Left ventricle myocardium inferior (tissue), 1 donor: ENCODE results near the gene CCHCR1. TPM values are rescaled to one million over a fixed set of nuclear protein-coding genes. Genes with fewer than 3 reads are reported as not detected.
"Not testable (repeated sequence)": the region's sequence is repeated elsewhere in the genome, so short reads cannot be mapped to it uniquely, and the experiment has no call there.

Source experiments
- DNase-seq: peaks from one replicate; pipeline ENCODE4 v3.0.0-alpha.2; 2020
- H3K27ac ChIP-seq: fragments of 200-600 bp; replicated peaks from 2 replicates; pipeline ENCODE4 v1.8.0; 2021
- H3K27me3 ChIP-seq: fragments of 200-600 bp; 2 replicates; pipeline ENCODE4 v1.8.0; 2021; ENCODE audit warnings: low read depth
- H3K36me3 ChIP-seq: fragments of 200-600 bp; 2 replicates; pipeline ENCODE4 v1.8.0; 2021
- H3K4me1 ChIP-seq: fragments of 200-600 bp; 2 replicates; pipeline ENCODE4 v1.8.0; 2021
- H3K4me3 ChIP-seq: fragments of 200-600 bp; 2 replicates; pipeline ENCODE4 v1.8.0; 2021; ENCODE audit warnings: mild to moderate bottlenecking, moderate library complexity
- H3K9me3 ChIP-seq: fragments of 200-600 bp; replicated peaks from 2 replicates; pipeline ENCODE4 v1.8.0; 2021
- CTCF ChIP-seq: fragments of 200-600 bp; IDR thresholded peaks from 2 replicates; pipeline ENCODE4 v1.8.0; 2021; ENCODE audit warnings: antibody characterized with exemption, mild to moderate bottlenecking, borderline replicate concordance
- intact Hi-C: fragments of 100-400 bp; cut with micrococcal nuclease; formaldehyde crosslinking; loops from one replicate; pipeline ENCODE4 v1.11.0; 2022
- total RNA-seq: library from RNA; stranded (reverse); fragmentation: NEBNext Ultra II Directional; extraction: Animal tissue kit (Norgen Biotek cat#: 25700); gene quantifications from one replicate; pipeline ENCODE4 v1.2.1, GENCODE V29; 2021
- donor health status: DM: no; HTN: yes; CAD: no; lungs with severe emphysema.

The CCHCR1 gene
- total RNA-seq, 1 donor from 2014 or later, result 13.3 TPM

DNA sequence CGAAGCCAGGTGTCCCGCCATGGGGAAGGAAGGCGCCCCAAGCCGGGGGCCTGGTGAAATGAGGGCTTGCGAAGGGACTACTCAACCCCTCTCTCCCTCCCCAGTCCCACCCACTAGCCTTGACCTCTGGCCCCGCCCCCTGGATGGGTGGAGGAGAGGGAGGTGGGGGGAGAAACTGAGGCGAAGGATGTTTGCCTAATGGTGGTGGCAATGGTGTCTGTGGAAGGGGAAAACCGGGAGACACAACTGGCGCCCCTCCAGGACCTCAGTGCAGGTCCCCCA lies 12.9 kb upstream of the CCHCR1 start, which contains the start of gene POU5F1:
TSS of gene POU5F1 (minus strand) at position 83 of the 282 bp plus-strand sequence. CDS start at position 21, 62 bp downstream.
- TF ChIP-seq CTCF, result no peak
- Histone ChIP-seq H3K27me3 (no peaks in the 10 kb centered on the region), H3K9me3 (no peaks in the 10 kb centered on the region), H3K4me1 (peaks cover 8% of the 10 kb centered on the region), H3K4me3 (no peak within 1 kb of the TSS), H3K36me3 (peaks cover 6% of the 10 kb centered on the region), H3K27ac (no peak within 1 kb of the TSS)
- intact Hi-C loops, result no loop called here
- DNase-seq, result no peak

GRCh38 chr6:31169858-31170599 lies 12.4 kb upstream of the CCHCR1 start:
- H3K9me3 ChIP-seq, H3K4me1 ChIP-seq, H3K27ac ChIP-seq, H3K27me3 ChIP-seq, H3K4me3 ChIP-seq, DNase-seq, intact Hi-C loops, H3K36me3 ChIP-seq: not testable (repeated sequence)

GRCh38 chr6:31169123-31169857 lies 11.7 kb upstream of the CCHCR1 start:
- Histone ChIP-seq H3K36me3 (no peaks in the 10 kb centered on the region), H3K27ac (no peak overlapping the region), H3K4me3 (no peak overlapping the region), H3K4me1 (peaks cover 8% of the 10 kb centered on the region), H3K9me3 (no peaks in the 10 kb centered on the region), H3K27me3 (no peaks in the 10 kb centered on the region)
- intact Hi-C loops, result no loop called here
- DNase-seq, result no peak
- no peak for TF ChIP-seq CTCF

DNA sequence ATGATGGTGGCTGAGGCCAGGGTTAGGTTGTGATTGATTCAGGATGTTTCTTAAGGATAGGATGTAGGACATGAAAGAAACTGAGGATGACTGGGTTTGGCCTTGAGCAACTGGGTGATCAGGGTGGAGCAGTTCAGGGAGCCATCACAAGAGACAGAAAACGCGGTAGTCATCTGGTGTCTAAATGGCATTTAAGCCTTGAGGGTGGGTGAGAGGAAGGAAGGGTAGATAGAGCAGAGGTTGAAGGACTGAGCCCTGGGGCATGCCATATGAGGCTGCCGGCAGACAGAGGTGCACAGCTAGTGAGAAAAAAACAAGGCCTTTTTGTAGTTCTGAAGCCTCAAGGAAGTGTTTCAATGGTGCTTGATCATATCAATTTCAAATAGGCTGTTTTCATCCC lies 11.0 kb upstream of the CCHCR1 start:
- intact Hi-C loops, result no loop called here
- Histone ChIP-seq H3K4me1 (peaks cover 12% of the 10 kb centered on the region), H3K4me3 (no peak overlapping the region), H3K9me3 (no peaks in the 10 kb centered on the region), H3K27ac (no peak overlapping the region), H3K36me3 (no peaks in the 10 kb centered on the region), H3K27me3 (no peaks in the 10 kb centered on the region)
- TF ChIP-seq CTCF, result no peak
- DNase-seq, result no peak

GRCh38 chr6:31165986-31166385 lies 8.4 kb upstream of the CCHCR1 start:
- no peaks in the 10 kb centered on the region for H3K36me3 ChIP-seq
- no peaks in the 10 kb centered on the region for H3K27me3 ChIP-seq
- no peaks in the 10 kb centered on the region for H3K9me3 ChIP-seq
- TF ChIP-seq CTCF, result no peak
- intact Hi-C loops, result no loop called here
- no peak overlapping the region for H3K27ac ChIP-seq
- no peak for DNase-seq
- no peak overlapping the region for H3K4me3 ChIP-seq
- H3K4me1 ChIP-seq, result peaks cover 4% of the 10 kb centered on the region

DNA sequence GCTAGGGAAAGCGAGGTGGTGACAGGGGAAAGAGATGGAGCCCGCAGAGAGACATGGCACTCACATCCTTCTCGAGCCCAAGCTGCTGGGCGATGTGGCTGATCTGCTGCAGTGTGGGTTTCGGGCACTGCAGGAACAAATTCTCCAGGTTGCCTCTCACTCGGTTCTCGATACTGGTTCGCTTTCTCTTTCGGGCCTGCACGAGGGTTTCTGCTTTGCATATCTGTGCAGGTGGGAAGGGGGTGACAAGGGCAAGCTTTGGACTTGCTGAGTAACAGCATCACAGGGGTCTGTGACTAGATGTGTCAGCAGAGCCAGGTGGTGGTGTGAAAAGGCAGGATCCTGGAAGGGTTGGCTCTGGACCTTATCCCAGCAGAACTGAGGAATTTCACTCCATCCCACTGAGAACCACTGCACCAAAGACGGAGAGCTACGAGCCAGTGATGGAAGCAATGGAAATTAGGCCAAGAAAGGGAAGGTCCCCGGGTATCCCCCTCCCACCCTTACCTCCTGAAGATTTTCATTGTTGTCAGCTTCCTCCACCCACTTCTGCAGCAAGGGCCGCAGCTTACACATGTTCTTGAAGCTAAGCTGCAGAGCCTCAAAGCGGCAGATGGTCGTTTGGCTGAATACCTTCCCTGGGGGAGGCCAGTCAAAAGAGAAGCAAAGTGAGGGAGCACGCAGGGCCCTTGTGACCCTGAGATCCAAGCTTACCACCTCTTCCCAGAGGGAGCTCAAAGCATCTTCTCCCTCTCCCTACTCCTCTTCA lies 7.6 kb upstream of the CCHCR1 start:
- H3K36me3 ChIP-seq, H3K4me1 ChIP-seq, H3K27ac ChIP-seq, H3K9me3 ChIP-seq, intact Hi-C loops, H3K4me3 ChIP-seq, H3K27me3 ChIP-seq, DNase-seq: not testable (repeated sequence)

DNA sequence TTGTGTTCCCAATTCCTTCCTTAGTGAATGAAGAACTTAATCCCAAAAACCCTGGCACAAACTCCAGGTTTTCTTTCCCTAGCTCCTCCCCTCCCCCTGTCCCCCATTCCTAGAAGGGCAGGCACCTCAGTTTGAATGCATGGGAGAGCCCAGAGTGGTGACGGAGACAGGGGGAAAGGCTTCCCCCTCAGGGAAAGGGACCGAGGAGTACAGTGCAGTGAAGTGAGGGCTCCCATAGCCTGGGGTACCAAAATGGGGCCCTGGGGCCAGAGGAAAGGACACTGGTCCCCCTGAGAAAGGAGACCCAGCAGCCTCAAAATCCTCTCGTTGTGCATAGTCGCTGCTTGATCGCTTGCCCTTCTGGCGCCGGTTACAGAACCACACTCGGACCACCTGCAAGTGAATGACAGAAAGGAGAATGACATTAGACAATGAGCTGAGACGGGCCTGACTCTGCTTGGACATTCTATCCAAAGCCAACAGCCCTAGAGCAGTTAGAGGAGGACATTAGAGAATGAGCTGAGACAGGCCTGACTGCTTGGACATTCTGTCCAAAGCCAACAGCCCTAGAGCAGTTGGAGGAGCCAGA lies 7.0 kb upstream of the CCHCR1 start:
- intact Hi-C loops, H3K36me3 ChIP-seq, H3K4me3 ChIP-seq, H3K9me3 ChIP-seq, DNase-seq, H3K27ac ChIP-seq, H3K4me1 ChIP-seq, H3K27me3 ChIP-seq: not testable (repeated sequence)
